GM19372 (cell line): ENCODE data around the gene TNFRSF25.
"Not testable (repeated sequence)": the region's sequence is repeated elsewhere in the genome, so short reads cannot be mapped to it uniquely, and the experiment has no call there.

Experiments
- ATAC-seq: cut with Tn5 transposase; IDR thresholded peaks from one replicate; pipeline ENCODE4 v1.9.1; 2021; ENCODE audit warnings: mild to moderate bottlenecking, low read depth, moderate library complexity; ENCODE audit not compliant: unreplicated experiment

Gene TNFRSF25

GRCh38 chr1:6440198-6441126, 25.5 kb downstream of the TNFRSF25 start:
- no peak for ATAC-seq

GRCh38 chr1:6438047-6438525, 27.9 kb downstream of the TNFRSF25 start:
- ATAC-seq = no peak

- ATAC-seq = not testable (repeated sequence)
Measured at GRCh38 chr1:6437012-6437700, 28.8 kb downstream of the TNFRSF25 start.

- ATAC-seq = not testable (repeated sequence)
Measured at GRCh38 chr1:6436277-6436676, 29.7 kb downstream of the TNFRSF25 start.

- ATAC-seq = no peak
Measured at GRCh38 chr1:6435547-6435946, 30.4 kb downstream of the TNFRSF25 start.

GRCh38 chr1:6435129-6435528, 30.8 kb downstream of the TNFRSF25 start:
- ATAC-seq = no peak

GRCh38 chr1:6434186-6434585, 31.8 kb downstream of the TNFRSF25 start:
- ATAC-seq = no peak

GRCh38 chr1:6431645-6432579, 34.1 kb downstream of the TNFRSF25 start:
- ATAC-seq = not testable (repeated sequence)

- not testable (repeated sequence) for ATAC-seq
Measured at GRCh38 chr1:6429660-6430411, 36.1 kb downstream of the TNFRSF25 start.

GRCh38 chr1:6428453-6428852, 37.5 kb downstream of the TNFRSF25 start:
- not testable (repeated sequence) for ATAC-seq

GRCh38 chr1:6427441-6428390, 38.3 kb downstream of the TNFRSF25 start:
- ATAC-seq = no peak

GRCh38 chr1:6426972-6427350, 39.0 kb downstream of the TNFRSF25 start:
- ATAC-seq = no peak

- no peak for ATAC-seq
Measured at GRCh38 chr1:6426277-6426971, 39.5 kb downstream of the TNFRSF25 start.

- ATAC-seq = no peak
Measured at GRCh38 chr1:6425658-6426057, 40.3 kb downstream of the TNFRSF25 start.

- ATAC-seq = no peak
Measured at GRCh38 chr1:6424619-6425593, 41.1 kb downstream of the TNFRSF25 start, which contains the start of gene ESPN. Gene ESPN (plus strand): TSS chr1:6424776. CDS start chr1:6424956, 180 bp downstream.

- no peak for ATAC-seq
Measured at GRCh38 chr1:6424000-6424565, 41.9 kb downstream of the TNFRSF25 start.
